K562 (cell line): ENCODE measurements around the gene BEST2. TPM values are rescaled to one million over a fixed set of nuclear protein-coding genes. Genes with fewer than 3 reads are reported as not detected.

Experiments used
- BMI1 ChIP-seq: fragments of 150-350 bp; IDR thresholded peaks from 2 replicates; pipeline ENCODE4 v1.6.1; 2014; ENCODE audit warnings: low read length
- CEBPZ ChIP-seq: fragments of 150-350 bp; IDR thresholded peaks from 2 replicates; pipeline ENCODE4 v1.6.1; 2014; ENCODE audit warnings: low read depth, mild to moderate bottlenecking, low read length, borderline replicate concordance
- DACH1 ChIP-seq: fragments of 450-650 bp; IDR thresholded peaks from 2 replicates; pipeline ENCODE4 v1.6.1; 2018; ENCODE audit not compliant: partially characterized antibody
- ESRRB ChIP-seq: fragments of 250-450 bp; sonication (Bioruptor Pico); IDR thresholded peaks from 2 replicates; pipeline ENCODE4 v1.5.0; 2020; ENCODE audit warnings: mild to moderate bottlenecking, moderate library complexity, borderline replicate concordance
- HINFP ChIP-seq: fragments of 450-650 bp; conservative IDR thresholded peaks from 2 replicates; pipeline ENCODE4 v1.6.1; 2016; ENCODE audit warnings: missing genetic modification characterization, low read depth, mild to moderate bottlenecking, control low read depth, missing compliant biosample characterization
- MTA1 ChIP-seq: fragments of 450-650 bp; IDR thresholded peaks from 2 replicates; pipeline ENCODE4 v1.6.1; 2017; ENCODE audit warnings: borderline replicate concordance
- NCOA4 ChIP-seq: fragments of 450-650 bp; IDR thresholded peaks from 2 replicates; pipeline ENCODE4 v1.6.1; 2018; ENCODE audit warnings: mild to moderate bottlenecking; ENCODE audit not compliant: partially characterized antibody
- NEUROD1 ChIP-seq: fragments of 150-350 bp; IDR thresholded peaks from 2 replicates; pipeline ENCODE4 v1.6.1; 2014; ENCODE audit warnings: borderline replicate concordance, low read length, low read depth; ENCODE audit not compliant: partially characterized antibody
- NFATC3 ChIP-seq: fragments of 450-650 bp; IDR thresholded peaks from 2 replicates; pipeline ENCODE4 v1.6.1; 2017; ENCODE audit warnings: mild to moderate bottlenecking
- NR2C1 ChIP-seq, 2 experiments: fragments of 450-650 bp; IDR thresholded peaks; 2 replicates each; pipeline ENCODE4 v1.6.1; 2017; ENCODE audit warnings: mild to moderate bottlenecking in 2 of 2, antibody characterized with exemption in 1 of 2, inconsistent platforms in 1 of 2, missing compliant biosample characterization in 1 of 2, missing genetic modification characterization in 1 of 2
- NR3C1 ChIP-seq: sonication (generic); formaldehyde crosslinking; IDR thresholded peaks from 2 replicates; pipeline ENCODE4 v1.8.1; 2022; ENCODE audit warnings: missing genetic modification reagents
- RBM17 ChIP-seq: fragments of 200-400 bp; formaldehyde crosslinking; IDR thresholded peaks from 2 replicates; pipeline ENCODE4 v1.6.1; 2017; ENCODE audit warnings: low read depth, mild to moderate bottlenecking, low read length, borderline replicate concordance
- SFPQ ChIP-seq: fragments of 200-400 bp; formaldehyde crosslinking; IDR thresholded peaks from 2 replicates; pipeline ENCODE4 v1.6.1; 2017; ENCODE audit warnings: mild to moderate bottlenecking, low read depth, low read length, moderate library complexity
- SP1 ChIP-seq: sonication (generic); formaldehyde crosslinking; IDR thresholded peaks from 2 replicates; pipeline ENCODE4 v1.8.1; 2022; ENCODE audit warnings: mild to moderate bottlenecking, missing genetic modification reagents
- ZBTB33 ChIP-seq: sonication (generic); formaldehyde crosslinking; IDR thresholded peaks from 2 replicates; pipeline ENCODE4 v1.8.1; 2023; ENCODE audit warnings: mild to moderate bottlenecking, missing genetic modification reagents
- ZKSCAN3 ChIP-seq: fragments of 250-450 bp; sonication (Bioruptor Pico); IDR thresholded peaks from 2 replicates; pipeline ENCODE4 v1.4.0; 2020
- ZNF24 ChIP-seq: fragments of 450-650 bp; IDR thresholded peaks from 2 replicates; pipeline ENCODE4 v1.6.1; 2016
- ZNF561 ChIP-seq: fragments of 450-650 bp; formaldehyde crosslinking; conservative IDR thresholded peaks from 2 replicates; pipeline ENCODE4 v1.4.0; 2020; ENCODE audit warnings: mild to moderate bottlenecking, moderate library complexity
- ZNF589 ChIP-seq: fragments of 200-800 bp; sonication (Bioruptor generic); IDR thresholded peaks from 2 replicates; pipeline ENCODE4 v1.6.1; 2016; ENCODE audit warnings: low read depth, missing genetic modification characterization, missing compliant biosample characterization
- polyA plus RNA-seq, 8 experiments: library from polyadenylated mRNA; depleted of rRNA in 4 of 8; stranded (reverse) in 5 of 8; unstranded in 3 of 8; fragments of >200 nt; fragmentation: Nextera tagmentation in 2 of 8; fragmentation: Illumina TruSeq in 1 of 8; extraction: Ambion mirVana in 2 of 8; extraction: Trizol in 1 of 8; gene quantifications; 2 replicates each; pipeline versions ENCODE4 v1.2.1 to v1.2.3, GENCODE V29; 2011 to 2014; ENCODE audit warnings: inconsistent platforms in 1 of 8, missing spikeins in 1 of 8
- total RNA-seq, 7 experiments: library from RNA; depleted of rRNA in 6 of 7; stranded (reverse); fragments of >200 nt in 6 of 7; fragmentation: Illumina TruSeq in 2 of 7; extraction: Trizol in 2 of 7; gene quantifications; 2 replicates each; pipeline versions ENCODE4 v1.2.1 to v1.2.3, GENCODE V29; 2011 to 2021; ENCODE audit warnings: low replicate concordance in 1 of 7

The BEST2 gene
- total and polyA plus RNA-seq, 9 of the 15 experiments (the other 6 are each of a cell fraction or from before 2014, with no cell fraction given): not detected

- TF ChIP-seq SFPQ (no peak), MTA1 (no peak), ZNF561 (no peak), BMI1 (no peak), NCOA4 (no peak), RBM17 (no peak), DACH1 (no peak), CEBPZ (no peak), ESRRB (CRISPR knock-in tag) (no peak), SP1 (peak; percentile 45), ZBTB33 (CRISPR knock-in tag) (0 out of 2 replicates have a peak, but pooled peaks have one; percentile 73), ZNF589 (CRISPR knock-in tag) (no peak), ZKSCAN3 (CRISPR knock-in tag) (no peak), NEUROD1 (no peak), NR3C1 (CRISPR knock-in tag) (no peak), ZNF24 (no peak), NFATC3 (no peak), NR2C1 (IDR thresholded peaks at IDR 0.05) (no peak), NR2C1 (tag; IDR thresholded peaks at IDR 0.05) (no peak), HINFP (tag) (no peak)
Measured at GRCh38 chr19:12777217-12778016, 25.8 kb downstream of the BEST2 start (continued).
